ENCODE results near the gene PDE11A. TPM values are rescaled to one million over a fixed set of nuclear protein-coding genes. Genes with fewer than 3 reads are reported as not detected.

Gene PDE11A
- polyA plus RNA-seq, 1 experiment, result 0.53 TPM

- no peak for DNase-seq (ENCODE audit: low read depth)
- ChIA-PET CTCF (interaction anchor here (0.6 to 2.0 kb wide), 3 partner anchors 45 to 553 kb away, joined by 3 to 6 read pairs (median 4); no protein-coding TSS in a partner anchor), POLR2A (no interaction called here)
- Histone ChIP-seq H3K36me3 (ENCODE audit: control insufficient read depth, insufficient read depth, low read length) (no peaks in the 10 kb centered on the region), H3K4me3 (ENCODE audit: low read depth, low read length) (no peak overlapping the region), H3K27me3 (ENCODE audit: control insufficient read depth, insufficient read depth, low read length) (peaks cover 3% of the 10 kb centered on the region)
- TF ChIP-seq, protein P1, sequence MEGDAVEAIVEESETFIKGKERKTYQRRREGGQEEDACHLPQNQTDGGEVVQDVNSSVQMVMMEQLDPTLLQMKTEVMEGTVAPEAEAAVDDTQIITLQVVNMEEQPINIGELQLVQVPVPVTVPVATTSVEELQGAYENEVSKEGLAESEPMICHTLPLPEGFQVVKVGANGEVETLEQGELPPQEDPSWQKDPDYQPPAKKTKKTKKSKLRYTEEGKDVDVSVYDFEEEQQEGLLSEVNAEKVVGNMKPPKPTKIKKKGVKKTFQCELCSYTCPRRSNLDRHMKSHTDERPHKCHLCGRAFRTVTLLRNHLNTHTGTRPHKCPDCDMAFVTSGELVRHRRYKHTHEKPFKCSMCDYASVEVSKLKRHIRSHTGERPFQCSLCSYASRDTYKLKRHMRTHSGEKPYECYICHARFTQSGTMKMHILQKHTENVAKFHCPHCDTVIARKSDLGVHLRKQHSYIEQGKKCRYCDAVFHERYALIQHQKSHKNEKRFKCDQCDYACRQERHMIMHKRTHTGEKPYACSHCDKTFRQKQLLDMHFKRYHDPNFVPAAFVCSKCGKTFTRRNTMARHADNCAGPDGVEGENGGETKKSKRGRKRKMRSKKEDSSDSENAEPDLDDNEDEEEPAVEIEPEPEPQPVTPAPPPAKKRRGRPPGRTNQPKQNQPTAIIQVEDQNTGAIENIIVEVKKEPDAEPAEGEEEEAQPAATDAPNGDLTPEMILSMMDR (IDR thresholded peaks at IDR 0.05; ENCODE audit: insufficient read depth, low read depth, low read length), result no peak
Measured at GRCh38 chr2:177717831-177718618, 354.6 kb downstream of the PDE11A start.

DNA sequence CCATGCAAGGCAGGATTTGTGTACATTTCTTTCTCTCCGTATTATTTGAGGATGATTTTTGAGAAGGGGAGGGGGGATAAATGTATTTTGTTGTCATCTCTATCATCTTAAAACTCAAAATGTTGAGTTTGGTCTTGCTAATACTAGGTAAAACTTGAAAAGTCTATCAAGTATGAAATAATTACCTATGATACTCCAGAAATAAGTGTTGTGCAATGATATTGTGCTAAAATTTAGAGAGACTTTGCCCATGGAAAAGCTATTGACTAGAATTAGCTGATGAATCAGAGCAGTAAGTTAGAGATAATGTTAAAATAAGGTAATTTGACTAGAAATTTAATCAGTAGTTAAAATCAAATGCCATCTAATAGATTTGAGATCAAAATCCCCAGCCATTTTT, 356.1 kb downstream of the PDE11A start:
- TF ChIP-seq, protein P1 (IDR thresholded peaks at IDR 0.05; ENCODE audit: insufficient read depth, low read depth, low read length), result no peak
- ChIA-PET POLR2A (no interaction called here), CTCF (interaction anchor here (0.6 to 0.9 kb wide), 2 partner anchors 9 to 47 kb away, joined by 3 read pairs; no protein-coding TSS in a partner anchor)
- peaks cover 3% of the 10 kb centered on the region for H3K27me3 ChIP-seq (ENCODE audit: control insufficient read depth, insufficient read depth, low read length)
- H3K36me3 ChIP-seq (ENCODE audit: control insufficient read depth, insufficient read depth, low read length), result no peaks in the 10 kb centered on the region
- no peak for DNase-seq (ENCODE audit: low read depth)
- no peak overlapping the region for H3K4me3 ChIP-seq (ENCODE audit: low read depth, low read length)

DNA sequence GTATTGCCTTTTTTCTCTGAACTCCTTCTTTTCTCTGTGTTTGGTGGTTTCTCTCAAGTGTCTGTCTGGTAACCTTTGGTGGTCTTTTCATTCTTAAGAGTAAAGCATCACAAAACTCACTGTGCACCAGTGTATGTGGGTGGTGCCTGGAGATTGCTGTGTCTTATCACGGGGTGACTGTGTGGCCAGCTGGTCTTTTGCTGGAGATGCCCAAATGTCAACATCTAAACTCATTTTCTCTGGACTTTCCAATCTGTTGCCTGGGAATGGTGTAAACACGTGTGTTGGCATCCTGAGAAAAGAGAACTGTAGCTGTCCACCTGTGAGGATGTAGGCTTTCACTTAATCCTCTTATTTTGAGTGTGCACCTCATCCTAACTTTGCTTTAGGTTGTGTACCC, 356.8 kb downstream of the PDE11A start:
- TF ChIP-seq, protein P1 (IDR thresholded peaks at IDR 0.05; ENCODE audit: insufficient read depth, low read depth, low read length), result no peak
- ChIA-PET CTCF (interaction anchor here (0.6 to 0.9 kb wide), 2 partner anchors 9 to 47 kb away, joined by 3 read pairs; no protein-coding TSS in a partner anchor), POLR2A (no interaction called here)
- Histone ChIP-seq H3K36me3 (ENCODE audit: control insufficient read depth, insufficient read depth, low read length) (no peaks in the 10 kb centered on the region), H3K27me3 (ENCODE audit: control insufficient read depth, insufficient read depth, low read length) (peaks cover 3% of the 10 kb centered on the region), H3K4me3 (ENCODE audit: low read depth, low read length) (no peak overlapping the region)
- no peak for DNase-seq (ENCODE audit: low read depth)

DNA sequence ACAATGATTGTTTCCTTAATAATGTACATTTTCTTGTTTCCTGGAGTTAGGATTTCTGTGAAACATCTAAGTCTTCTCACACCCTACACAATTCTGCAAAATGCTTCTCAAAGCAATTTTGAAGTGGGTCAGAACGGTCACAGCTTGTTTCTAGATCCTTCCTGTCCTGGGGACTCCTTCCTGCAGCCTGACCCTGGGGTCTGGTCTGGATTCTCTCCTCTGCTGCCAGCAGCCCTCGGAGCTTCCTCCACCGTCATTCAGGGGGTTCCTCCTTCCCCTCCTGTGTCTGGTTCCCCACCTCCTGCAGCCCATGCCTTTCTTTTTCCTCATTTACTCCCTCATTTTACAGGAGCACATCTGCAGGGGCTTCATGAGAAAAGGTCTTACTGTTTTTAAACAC, 357.9 kb downstream of the PDE11A start:
- Histone ChIP-seq H3K36me3 (ENCODE audit: control insufficient read depth, insufficient read depth, low read length) (no peaks in the 10 kb centered on the region), H3K27me3 (ENCODE audit: control insufficient read depth, insufficient read depth, low read length) (peaks cover 2% of the 10 kb centered on the region), H3K4me3 (ENCODE audit: low read depth, low read length) (no peak overlapping the region)
- POLR2A ChIA-PET, result no interaction called here
- CTCF ChIA-PET, result interaction anchor here (2.2 kb wide), 1 partner anchor 11 kb away, joined by 7 read pairs; no protein-coding TSS in a partner anchor
- TF ChIP-seq, protein P1 (IDR thresholded peaks at IDR 0.05; ENCODE audit: insufficient read depth, low read depth, low read length), result no peak
- no peak for DNase-seq (ENCODE audit: low read depth)

- CTCF ChIA-PET, result interaction anchor here (2.2 kb wide), 1 partner anchor 13 kb away, joined by 7 read pairs; no protein-coding TSS in a partner anchor
- POLR2A ChIA-PET, result no interaction called here
- TF ChIP-seq, protein P1 (IDR thresholded peaks at IDR 0.05; ENCODE audit: insufficient read depth, low read depth, low read length), result no peak
- DNase-seq (ENCODE audit: low read depth), result no peak
- H3K4me3 ChIP-seq (ENCODE audit: low read depth, low read length), result no peak overlapping the region
- no peaks in the 10 kb centered on the region for H3K36me3 ChIP-seq (ENCODE audit: control insufficient read depth, insufficient read depth, low read length)
- peaks cover 2% of the 10 kb centered on the region; the same call in 1 of the 2 replicates for H3K27me3 ChIP-seq (ENCODE audit: control insufficient read depth, insufficient read depth, low read length)
Measured at GRCh38 chr2:177712462-177712861, 360.1 kb downstream of the PDE11A start.

Data from BJ (cell line).